Epithelial cell of proximal tubule (primary cell): ENCODE measurements around the gene HIC2. TPM values are rescaled to one million over a fixed set of nuclear protein-coding genes. Genes with fewer than 3 reads are reported as not detected.

Experiments
- DNase-seq: peaks from one replicate; pipeline ENCODE4 v3.0.0-alpha.2; 2011; ENCODE audit warnings: low read depth
- H3K4me3 ChIP-seq: 2 replicates; pipeline ENCODE4 v1.5.1; 2011; ENCODE audit warnings: low read depth, mild to moderate bottlenecking, low read length
- total RNA-seq: library from RNA; depleted of rRNA; stranded (reverse); fragments of >200 nt; gene quantifications from 2 replicates; pipeline ENCODE4 v1.2.3, GENCODE V29; 2015
- TF ChIP-seq, protein P1 (sequence below): conservative IDR thresholded peaks from 2 replicates; pipeline ENCODE4 v1.5.1; 2012; ENCODE audit warnings: low read depth, mild to moderate bottlenecking, low read length

HIC2 gene
- total RNA-seq, 1 donor from 2014 or later = 5.3 TPM

DNA sequence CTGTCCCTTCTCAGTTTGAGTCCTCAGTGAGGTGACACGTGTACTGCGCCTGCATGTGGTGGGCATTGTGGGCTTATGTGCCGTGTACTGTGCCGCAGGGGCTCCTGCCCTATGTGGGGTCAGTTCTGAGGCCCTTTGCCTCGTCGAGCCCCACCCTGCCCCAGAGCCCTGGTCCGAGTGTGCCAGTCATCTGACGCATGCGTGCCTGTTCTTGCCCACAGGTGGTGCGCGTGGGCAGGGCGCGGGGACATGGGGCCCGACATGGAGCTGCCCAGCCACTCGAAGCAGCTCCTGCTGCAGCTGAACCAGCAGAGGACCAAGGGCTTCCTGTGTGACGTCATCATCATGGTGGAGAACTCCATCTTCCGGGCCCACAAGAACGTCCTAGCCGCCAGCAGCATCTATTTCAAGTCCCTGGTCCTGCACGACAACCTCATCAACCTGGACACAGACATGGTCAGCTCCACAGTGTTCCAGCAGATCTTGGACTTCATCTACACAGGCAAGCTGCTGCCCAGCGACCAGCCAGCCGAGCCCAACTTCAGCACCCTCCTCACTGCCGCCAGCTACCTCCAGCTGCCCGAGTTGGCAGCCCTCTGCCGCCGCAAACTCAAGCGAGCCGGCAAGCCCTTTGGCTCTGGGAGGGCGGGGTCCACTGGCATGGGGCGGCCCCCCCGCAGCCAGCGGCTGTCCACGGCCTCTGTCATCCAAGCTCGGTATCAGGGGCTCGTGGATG, 27.7 kb downstream of the HIC2 start:
- H3K4me3 ChIP-seq = no peak overlapping the region
- no peak for DNase-seq
- TF ChIP-seq, protein P1, sequence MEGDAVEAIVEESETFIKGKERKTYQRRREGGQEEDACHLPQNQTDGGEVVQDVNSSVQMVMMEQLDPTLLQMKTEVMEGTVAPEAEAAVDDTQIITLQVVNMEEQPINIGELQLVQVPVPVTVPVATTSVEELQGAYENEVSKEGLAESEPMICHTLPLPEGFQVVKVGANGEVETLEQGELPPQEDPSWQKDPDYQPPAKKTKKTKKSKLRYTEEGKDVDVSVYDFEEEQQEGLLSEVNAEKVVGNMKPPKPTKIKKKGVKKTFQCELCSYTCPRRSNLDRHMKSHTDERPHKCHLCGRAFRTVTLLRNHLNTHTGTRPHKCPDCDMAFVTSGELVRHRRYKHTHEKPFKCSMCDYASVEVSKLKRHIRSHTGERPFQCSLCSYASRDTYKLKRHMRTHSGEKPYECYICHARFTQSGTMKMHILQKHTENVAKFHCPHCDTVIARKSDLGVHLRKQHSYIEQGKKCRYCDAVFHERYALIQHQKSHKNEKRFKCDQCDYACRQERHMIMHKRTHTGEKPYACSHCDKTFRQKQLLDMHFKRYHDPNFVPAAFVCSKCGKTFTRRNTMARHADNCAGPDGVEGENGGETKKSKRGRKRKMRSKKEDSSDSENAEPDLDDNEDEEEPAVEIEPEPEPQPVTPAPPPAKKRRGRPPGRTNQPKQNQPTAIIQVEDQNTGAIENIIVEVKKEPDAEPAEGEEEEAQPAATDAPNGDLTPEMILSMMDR = no peak

DNA sequence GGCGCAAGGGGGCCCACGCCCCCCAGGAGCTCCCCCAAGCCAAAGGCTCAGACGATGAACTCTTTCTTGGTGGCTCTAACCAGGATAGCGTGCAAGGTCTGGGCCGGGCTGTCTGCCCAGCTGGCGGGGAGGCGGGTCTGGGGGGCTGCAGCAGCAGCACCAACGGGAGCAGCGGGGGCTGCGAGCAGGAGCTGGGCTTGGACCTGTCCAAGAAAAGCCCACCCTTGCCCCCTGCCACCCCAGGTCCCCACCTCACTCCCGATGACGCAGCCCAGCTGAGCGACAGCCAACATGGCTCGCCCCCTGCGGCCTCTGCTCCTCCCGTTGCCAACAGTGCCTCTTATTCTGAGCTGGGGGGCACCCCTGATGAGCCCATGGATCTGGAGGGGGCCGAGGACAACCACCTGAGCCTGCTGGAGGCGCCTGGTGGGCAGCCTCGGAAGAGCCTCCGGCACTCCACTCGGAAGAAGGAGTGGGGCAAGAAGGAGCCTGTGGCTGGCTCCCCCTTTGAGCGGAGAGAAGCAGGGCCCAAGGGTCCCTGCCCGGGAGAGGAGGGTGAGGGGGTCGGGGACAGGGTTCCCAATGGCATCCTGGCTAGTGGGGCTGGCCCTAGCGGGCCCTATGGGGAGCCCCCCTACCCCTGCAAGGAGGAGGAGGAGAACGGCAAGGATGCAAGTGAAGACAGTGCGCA, 28.4 kb downstream of the HIC2 start:
- DNase-seq = no peak
- H3K4me3 ChIP-seq = no peak overlapping the region
- TF ChIP-seq, protein P1 = no peak

DNA sequence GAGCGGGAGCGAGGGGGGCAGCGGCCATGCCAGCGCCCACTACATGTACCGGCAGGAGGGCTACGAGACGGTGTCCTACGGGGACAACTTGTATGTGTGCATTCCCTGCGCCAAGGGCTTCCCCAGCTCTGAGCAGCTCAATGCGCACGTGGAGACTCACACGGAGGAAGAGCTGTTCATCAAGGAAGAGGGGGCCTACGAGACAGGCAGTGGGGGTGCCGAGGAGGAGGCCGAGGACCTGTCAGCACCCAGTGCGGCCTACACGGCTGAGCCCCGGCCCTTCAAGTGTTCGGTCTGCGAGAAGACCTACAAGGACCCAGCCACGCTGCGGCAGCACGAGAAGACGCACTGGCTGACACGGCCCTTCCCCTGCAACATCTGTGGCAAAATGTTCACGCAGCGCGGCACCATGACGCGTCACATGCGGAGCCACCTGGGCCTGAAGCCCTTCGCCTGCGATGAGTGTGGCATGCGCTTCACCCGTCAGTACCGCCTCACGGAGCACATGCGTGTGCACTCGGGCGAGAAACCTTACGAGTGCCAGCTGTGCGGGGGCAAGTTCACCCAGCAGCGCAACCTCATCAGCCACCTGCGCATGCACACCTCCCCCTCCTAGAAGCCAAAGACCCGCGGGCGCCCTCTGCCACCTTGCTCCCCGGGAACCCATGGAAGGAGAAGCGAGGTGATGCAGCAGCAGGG, 29.1 kb downstream of the HIC2 start:
- no peak overlapping the region for H3K4me3 ChIP-seq
- no peak for DNase-seq
- TF ChIP-seq, protein P1 = no peak

DNA sequence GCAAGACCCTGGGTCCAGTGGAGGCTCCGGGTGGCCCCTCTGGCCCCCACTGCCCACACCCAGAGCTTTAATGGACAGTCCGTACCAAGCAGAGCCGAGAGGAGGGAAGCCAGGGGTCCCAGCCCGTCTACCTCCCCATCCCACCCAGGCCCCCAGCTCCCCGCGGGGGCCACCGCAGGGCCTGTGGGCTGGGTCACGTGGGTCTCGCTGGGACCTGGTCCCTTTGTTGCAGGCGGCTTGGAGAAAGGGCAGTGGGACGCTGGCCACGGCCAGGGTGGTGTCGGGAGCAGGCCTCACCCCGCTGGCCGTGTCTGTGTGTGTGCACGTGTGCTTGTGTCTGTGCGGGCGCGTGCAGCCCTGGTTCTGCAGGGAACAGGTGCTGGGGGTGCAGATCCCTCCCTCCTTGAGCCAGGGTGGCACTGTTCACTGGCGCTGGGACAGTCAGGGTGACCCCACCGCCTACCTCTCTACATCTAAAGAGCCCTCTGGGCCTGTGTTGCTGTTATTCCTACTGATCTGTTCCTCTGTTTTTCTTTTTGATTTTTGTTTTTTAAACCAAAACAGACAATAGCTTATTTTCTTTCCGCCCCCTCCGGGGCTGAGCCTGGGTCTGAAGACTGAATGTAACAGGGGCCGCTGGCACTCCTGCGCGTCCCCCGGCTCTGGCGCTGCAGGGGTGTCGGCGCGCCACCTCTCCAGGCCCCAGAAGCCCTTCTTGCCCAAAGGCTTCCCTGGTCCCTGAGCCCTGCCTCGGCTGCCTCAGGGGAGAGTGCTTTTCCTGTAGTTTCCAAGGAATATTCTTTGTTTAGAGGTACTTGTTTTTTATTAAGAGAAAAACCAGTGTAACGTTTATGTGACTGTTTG, 29.9 kb downstream of the HIC2 start:
- H3K4me3 ChIP-seq = no peak overlapping the region
- TF ChIP-seq, protein P1 = no peak
- no peak for DNase-seq

DNA sequence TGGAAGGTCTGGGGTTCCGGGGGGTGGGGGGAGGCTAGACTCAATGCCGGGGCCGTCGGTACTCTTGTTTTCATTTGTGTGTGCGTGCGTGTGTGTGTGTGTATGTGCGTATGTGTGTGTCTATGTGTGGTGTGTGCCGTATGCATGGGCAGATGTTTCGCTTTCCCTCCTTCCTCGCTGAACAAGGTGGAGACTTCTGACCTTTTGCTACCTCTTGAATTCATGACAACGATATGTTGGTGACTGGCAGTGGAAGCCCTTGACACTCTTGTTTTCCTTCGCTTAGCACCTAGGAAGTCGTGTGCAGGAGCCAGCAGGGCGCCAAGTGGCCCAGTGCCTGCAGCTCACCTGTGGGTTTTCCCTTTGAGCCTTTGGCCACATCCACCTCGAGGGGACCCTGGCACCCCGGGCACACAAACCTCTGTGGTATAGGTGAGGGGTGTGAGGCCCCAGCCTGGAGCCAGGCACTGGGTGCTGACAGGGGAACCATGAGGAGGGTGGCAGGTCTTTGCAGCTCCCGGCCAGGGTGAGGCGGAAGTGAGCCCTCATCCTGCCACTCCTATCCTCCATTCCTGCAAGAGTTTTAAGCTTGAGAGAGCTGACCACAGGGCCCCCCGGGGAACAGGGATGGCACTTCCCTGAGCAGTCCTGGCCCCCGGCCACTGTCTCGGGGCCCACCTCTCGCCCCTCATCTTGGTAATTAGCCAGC, 30.7 kb downstream of the HIC2 start:
- DNase-seq = no peak
- TF ChIP-seq, protein P1 = peak; percentile 25
- no peak overlapping the region for H3K4me3 ChIP-seq
